Stimulated activated CD4-positive, alpha-beta T cell treated with anti-CD3 and anti-CD28 coated beads, TNF-alpha, amount 100 ng/mL, for 1 hour (primary cell): Measurements from ENCODE around the gene TMEM82.

ENCODE experiments used
- DNase-seq, 3 donors: peaks; one replicate each; pipeline ENCODE4 v3.0.0-alpha.2; 2020; ENCODE audit warnings: low read depth in 3 of 3, low spot score in 1 of 3

The TMEM82 gene

GRCh38 chr1:15775706-15776105 lies 33.4 kb downstream of the TMEM82 start:
- DNase-seq: no peak

GRCh38 chr1:15777909-15778707 lies 35.8 kb downstream of the TMEM82 start:
- no peak for DNase-seq

- no peak for DNase-seq
Measured at GRCh38 chr1:15785683-15786082, 43.4 kb downstream of the TMEM82 start.

GRCh38 chr1:15786581-15786980 lies 44.3 kb downstream of the TMEM82 start:
- DNase-seq: no peak

GRCh38 chr1:15788624-15789301 lies 46.5 kb downstream of the TMEM82 start:
- DNase-seq: no peak

GRCh38 chr1:15796086-15796462 lies 53.8 kb downstream of the TMEM82 start:
- no peak for DNase-seq
